ENCODE results near the gene AATK.

AATK gene

GRCh38 chr17:81127526-81128177, 38.4 kb downstream of the AATK start:
- DNase-seq (ENCODE audit: low read depth in 2 of 2): no peak

- DNase-seq (ENCODE audit: low read depth in 2 of 2): no peak
Measured at GRCh38 chr17:81127133-81127455, 38.9 kb downstream of the AATK start.

DNA sequence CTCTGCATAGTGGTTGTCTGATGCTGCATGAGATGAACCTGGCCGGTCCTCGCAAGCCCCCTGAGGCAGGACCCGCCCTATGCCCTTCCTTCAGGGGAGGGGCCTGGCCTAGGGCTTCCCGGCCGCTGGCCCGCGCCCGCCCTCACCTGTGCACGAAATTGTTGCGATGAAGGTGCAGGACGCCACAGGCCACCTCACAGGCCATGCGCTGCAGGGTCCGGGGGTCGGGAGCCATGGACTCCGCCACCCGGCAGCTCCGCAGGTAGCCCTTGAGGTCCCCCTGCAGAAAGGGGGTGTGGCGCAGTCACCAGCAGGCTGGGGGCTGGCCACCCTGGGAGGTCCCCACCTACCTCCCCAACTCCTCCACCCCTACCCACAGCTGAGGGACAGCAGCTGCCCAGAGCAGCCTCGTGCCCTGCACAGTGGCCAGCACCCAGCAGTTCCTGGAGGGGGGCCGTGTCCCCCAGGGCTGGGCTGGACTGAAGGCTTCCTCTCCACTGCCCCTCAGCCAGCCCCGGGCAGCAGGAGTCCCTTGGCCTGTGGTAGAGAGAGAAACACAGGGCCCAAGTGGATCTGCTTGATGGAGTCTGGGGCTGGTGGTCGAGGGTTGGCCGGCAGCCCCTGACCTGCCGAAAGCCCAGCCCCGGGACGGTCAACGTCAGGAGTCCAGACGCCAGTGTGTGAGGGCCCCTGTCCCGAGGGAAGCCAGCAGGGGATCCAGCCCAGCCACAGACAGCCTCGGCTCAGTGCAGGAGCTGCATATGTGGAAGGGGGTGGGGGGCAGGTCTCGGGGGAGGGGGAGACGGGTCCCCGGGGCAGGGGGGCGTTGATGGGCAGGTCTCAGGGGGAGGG, 39.5 kb downstream of the AATK start:
- DNase-seq (ENCODE audit: low read depth in 2 of 2): no peak

DNA sequence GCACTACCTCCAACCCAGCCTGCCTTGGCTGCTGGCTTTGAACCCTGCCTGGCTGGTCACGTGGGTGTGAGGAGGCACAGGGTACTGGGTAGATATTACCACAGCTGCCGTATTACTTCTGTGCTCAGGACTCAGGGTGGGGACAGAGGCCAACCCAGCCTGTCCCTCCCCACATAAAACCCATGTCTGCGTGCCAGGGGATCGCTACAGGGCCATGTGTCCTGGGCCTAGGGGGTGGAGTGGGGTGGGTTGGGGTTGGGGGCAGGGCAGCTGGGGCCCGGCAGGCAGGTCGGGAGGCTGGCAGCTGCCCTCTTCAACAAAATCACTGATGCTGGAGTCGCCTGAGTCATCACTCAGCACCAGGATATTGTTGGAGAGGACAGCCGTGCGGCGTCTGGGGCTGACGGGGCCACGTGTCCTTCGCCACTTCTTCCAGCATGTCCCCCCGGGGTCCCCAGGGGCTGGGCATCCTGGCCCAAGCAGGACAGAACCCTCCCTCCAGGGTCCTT, 40.4 kb downstream of the AATK start:
- DNase-seq (ENCODE audit: low read depth in 2 of 2): no peak

DNA sequence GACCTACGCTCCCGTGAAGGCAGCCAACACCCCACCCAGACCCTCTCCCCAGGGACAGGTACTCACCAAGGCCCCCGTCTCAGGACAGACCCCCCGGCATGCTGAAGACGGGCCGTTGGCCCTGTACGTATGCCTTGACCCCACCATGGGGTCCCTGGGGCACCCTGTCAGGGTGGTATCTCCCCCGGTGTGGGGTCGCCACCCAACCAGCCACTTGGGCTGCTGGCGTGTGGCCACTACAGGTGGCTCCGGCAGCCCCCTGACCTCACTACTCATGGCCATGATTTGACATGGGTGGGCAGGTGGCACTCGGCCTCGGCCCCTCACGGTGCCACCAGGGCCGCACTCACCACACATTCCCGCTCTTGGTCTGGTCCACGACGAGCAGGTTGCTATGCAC, 41.6 kb downstream of the AATK start:
- DNase-seq (ENCODE audit: low read depth in 2 of 2): no peak

DNA sequence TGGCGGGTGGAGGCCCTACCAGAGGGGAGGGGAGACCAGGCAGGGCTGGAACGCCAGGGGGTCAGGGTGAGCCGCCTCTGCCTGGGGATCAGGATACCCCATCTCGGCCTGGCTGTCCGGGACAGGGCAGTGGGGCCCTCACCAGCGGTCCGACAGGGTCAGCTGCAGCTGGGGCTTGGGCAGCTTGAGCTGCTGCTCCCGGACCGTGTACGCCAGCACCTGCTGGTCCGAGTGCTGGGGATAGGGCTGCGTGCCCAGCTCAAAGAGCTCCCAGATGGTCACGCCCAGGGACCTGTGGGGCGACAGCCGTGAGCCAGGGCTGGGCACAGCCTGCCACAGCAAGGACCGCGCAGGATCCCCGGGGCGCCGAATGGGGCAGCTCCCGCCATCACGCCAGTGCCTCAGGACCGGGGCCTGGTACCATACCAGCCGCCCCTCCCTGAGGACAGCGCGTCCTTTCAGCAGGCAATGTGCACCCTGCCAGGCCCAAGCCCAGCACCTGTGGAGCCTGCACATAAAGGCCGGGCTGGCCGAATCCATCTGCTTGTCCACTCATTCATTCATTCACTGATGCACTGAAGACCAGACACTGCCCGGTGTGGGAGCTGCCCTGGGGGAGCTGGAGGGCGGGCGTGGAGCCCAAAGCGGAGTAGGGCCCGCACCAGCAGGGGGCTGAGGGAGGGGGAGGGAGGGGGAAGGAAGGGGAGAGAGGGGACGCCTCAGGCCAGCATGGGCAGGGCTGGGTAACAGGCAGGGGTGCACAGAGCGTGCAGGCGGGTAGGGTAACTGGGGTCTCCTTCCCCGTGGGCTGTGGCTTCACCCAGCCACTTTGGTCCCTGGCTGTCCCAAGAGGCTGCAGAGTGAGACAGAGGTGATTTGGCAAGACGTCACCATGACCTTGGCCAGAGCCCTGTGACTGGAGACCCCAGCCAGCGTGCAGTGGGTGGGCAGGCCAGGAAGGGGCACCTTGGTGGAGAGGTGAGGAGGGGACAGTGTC, 42.7 kb downstream of the AATK start:
- DNase-seq (ENCODE audit: low read depth in 2 of 2): no peak

GRCh38 chr17:81121841-81122733, 43.9 kb downstream of the AATK start:
- DNase-seq (ENCODE audit: low read depth in 2 of 2): no peak

- DNase-seq (ENCODE audit: low read depth in 2 of 2): no peak
Measured at GRCh38 chr17:81120695-81121621, 45.1 kb downstream of the AATK start.

GRCh38 chr17:81120149-81120484, 45.9 kb downstream of the AATK start:
- DNase-seq (ENCODE audit: low read depth in 2 of 2): no peak

- peak; percentile 54 to 59 for DNase-seq (ENCODE audit: low read depth in 2 of 2)
Measured at GRCh38 chr17:81119223-81120148, 46.5 kb downstream of the AATK start.

DNA sequence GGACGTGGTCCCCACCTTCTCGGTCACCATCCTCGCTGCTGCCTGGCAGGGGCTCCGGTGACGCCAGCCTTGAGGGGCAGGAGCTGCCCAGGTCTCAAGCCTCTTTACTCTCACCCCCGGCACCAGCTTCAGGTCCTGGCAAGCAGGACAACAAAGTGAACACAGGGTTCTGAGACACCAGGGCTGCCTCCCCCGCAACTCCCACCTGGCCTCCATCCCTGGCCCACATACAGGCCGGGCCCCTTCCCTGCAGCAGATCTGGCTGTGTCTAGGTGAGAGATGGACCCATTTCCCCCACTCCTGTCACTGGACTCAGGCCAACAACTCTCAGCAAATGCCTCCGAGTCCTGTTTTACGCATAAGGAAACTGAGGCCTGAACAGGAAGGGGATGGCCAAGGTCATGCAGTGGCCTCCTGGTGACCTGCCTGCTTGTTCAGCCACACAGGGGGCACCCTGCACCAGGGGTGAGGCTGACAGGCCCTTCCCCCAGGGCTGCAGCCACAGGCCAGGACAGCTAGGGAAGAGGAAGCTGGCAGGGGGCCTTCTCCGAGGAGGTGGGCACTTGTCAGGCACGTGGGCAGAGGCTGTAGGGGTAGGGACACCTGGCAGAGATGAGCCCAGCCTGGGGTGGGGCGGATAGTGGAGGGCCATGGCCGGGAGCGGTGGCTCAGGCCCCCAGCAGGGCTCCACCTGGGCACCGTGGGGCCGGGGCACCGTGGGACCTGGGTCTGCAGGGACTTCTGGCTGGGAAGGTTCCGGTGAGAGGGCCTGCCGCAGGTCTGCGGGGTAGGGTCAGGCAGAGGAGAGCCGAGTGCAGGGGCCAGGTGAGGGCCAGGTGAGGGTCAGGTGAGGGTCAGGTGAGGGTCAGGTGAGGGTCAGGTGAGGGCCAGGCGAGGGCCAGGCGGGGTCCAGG, 47.5 kb downstream of the AATK start:
- no peak for DNase-seq (ENCODE audit: low read depth in 2 of 2)

DNA sequence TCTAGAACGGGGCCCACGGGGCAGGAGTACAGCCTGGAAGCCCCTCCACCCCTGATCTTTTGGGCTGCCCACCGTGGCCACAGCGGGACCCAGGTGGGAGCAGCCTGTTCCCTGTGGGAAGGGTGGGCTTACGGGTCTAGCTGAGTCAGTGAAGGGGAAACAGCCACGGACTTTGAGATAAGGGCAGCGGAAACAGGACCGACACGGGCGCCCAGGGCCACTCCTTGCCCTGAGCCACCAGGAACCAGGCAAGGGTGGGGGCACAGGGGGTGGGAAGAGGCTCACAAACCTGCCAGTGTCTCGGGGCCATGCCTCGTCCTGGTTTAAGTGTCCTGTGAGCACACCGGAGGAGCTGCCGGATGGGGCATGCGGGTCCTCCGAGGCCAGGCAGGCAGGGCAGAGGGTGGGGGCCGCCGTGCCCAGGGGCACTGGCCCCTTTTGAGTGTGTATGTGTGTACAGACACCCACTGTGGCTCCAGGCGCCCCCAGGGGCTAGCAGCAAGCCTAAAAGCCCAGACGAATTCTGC, 48.3 kb downstream of the AATK start:
- no peak for DNase-seq (ENCODE audit: low read depth in 2 of 2)

DNA sequence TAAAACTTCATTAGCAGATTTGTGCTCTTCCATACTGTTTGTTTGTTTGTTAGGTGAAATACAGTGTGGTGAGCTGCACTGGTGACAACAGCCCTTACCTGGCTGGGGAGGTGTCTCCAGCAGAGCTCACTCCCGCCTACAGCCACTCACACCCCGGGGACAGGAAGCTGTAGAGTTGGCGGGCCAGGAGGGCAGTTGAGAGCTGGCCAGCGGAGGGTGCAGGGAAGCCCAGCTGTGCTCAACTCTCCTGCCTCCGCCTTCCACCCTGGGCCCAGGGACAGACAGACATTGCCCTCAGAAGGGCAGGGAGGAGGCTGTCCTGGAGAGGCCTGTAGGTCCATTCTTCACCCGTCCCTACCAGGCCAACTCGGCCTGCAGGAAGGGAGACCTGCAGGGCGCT, 49.3 kb downstream of the AATK start:
- no peak for DNase-seq (ENCODE audit: low read depth in 2 of 2)

DNA sequence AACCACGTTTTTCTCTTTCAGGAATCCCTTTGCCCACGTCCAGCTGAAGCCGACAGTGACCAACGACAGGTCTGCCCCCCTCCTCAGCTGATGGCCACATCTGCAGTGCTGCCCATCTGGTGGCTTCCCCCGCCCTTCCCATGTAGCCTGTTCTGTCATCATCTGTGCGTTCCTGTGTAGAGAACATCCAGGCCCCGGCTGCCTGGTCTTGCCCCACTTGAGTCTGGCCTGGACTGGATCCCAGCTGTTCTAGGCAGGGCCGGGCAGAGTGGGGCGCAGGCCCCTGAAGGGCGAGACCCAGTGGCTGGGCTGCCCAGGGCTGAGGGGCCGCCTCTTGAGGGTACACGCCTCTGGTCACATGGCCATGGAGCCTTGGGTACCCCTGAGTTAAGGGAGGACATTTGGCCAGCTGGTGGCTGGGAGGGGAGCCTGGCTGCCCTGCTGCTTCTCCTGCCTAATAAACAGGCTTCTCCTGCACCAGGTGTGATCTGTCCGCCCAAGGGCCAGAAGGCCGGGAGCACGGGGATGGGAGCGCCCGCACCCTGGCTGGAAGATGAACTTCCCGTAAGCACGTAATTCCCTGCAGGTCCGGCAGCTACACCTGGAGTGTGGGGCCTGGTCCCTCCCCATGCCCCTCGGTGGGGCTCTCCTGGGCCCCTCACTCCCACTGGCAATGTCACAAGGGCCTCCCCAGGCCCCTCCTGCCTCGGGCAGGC, 50.1 kb downstream of the AATK start:
- no peak for DNase-seq (ENCODE audit: low read depth in 2 of 2)

GRCh38 chr17:81115219-81115618, 50.8 kb downstream of the AATK start:
- DNase-seq (ENCODE audit: low read depth in 2 of 2): no peak

- DNase-seq (ENCODE audit: low read depth in 2 of 2): no peak
Measured at GRCh38 chr17:81114351-81115093, 51.5 kb downstream of the AATK start.
